Measurements from ENCODE around the gene C3. TPM values are rescaled to one million over a fixed set of nuclear protein-coding genes. Genes with fewer than 3 reads are reported as not detected.

The C3 gene
- total and polyA plus RNA-seq, 2 of the 13 experiments (the other 11 are each of a cell fraction or from before 2014, with no cell fraction given) = 1,455 to 6,272 TPM

- TF ChIP-seq CCDC6 (CRISPR knock-in tag; IDR thresholded peaks at IDR 0.05) (0 out of 2 replicates have a peak, but pooled peaks have one; percentile 17), ZFP62 (CRISPR knock-in tag; IDR thresholded peaks at IDR 0.05) (no peak), BCLAF1 (IDR thresholded peaks at IDR 0.05) (no peak), ATF7-NPFF (CRISPR knock-in tag; IDR thresholded peaks at IDR 0.05; ENCODE audit: low read depth) (peak; percentile 61), RBFOX2 (IDR thresholded peaks at IDR 0.05; ENCODE audit: low read depth, low read length) (peak; percentile 79), ARID4A (CRISPR knock-in tag; IDR thresholded peaks at IDR 0.05; ENCODE audit: borderline replicate concordance) (peak; percentile 50; the same call in 1 of the 2 replicates), SMYD3 (CRISPR knock-in tag; IDR thresholded peaks at IDR 0.05) (0 out of 2 replicates have a peak, but pooled peaks have one; percentile 66), SALL2 (CRISPR knock-in tag; IDR thresholded peaks at IDR 0.05) (peak; percentile 63; the same call in 1 of the 2 replicates), ZGPAT (CRISPR knock-in tag; IDR thresholded peaks at IDR 0.05) (peak; percentile 21; the same call in 1 of the 2 replicates)
- TF ChIP-seq, protein P1, sequence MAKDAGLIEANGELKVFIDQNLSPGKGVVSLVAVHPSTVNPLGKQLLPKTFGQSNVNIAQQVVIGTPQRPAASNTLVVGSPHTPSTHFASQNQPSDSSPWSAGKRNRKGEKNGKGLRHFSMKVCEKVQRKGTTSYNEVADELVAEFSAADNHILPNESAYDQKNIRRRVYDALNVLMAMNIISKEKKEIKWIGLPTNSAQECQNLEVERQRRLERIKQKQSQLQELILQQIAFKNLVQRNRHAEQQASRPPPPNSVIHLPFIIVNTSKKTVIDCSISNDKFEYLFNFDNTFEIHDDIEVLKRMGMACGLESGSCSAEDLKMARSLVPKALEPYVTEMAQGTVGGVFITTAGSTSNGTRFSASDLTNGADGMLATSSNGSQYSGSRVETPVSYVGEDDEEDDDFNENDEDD (CRISPR knock-in tag; IDR thresholded peaks at IDR 0.05; ENCODE audit: borderline replicate concordance) = peak; percentile 76; the same call in 1 of the 2 replicates
- TF ChIP-seq, protein P2, sequence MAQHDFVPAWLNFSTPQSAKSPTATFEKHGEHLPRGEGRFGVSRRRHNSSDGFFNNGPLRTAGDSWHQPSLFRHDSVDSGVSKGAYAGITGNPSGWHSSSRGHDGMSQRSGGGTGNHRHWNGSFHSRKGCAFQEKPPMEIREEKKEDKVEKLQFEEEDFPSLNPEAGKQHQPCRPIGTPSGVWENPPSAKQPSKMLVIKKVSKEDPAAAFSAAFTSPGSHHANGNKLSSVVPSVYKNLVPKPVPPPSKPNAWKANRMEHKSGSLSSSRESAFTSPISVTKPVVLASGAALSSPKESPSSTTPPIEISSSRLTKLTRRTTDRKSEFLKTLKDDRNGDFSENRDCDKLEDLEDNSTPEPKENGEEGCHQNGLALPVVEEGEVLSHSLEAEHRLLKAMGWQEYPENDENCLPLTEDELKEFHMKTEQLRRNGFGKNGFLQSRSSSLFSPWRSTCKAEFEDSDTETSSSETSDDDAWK (CRISPR knock-in tag; IDR thresholded peaks at IDR 0.05) = no peak
- TF ChIP-seq, protein P3, sequence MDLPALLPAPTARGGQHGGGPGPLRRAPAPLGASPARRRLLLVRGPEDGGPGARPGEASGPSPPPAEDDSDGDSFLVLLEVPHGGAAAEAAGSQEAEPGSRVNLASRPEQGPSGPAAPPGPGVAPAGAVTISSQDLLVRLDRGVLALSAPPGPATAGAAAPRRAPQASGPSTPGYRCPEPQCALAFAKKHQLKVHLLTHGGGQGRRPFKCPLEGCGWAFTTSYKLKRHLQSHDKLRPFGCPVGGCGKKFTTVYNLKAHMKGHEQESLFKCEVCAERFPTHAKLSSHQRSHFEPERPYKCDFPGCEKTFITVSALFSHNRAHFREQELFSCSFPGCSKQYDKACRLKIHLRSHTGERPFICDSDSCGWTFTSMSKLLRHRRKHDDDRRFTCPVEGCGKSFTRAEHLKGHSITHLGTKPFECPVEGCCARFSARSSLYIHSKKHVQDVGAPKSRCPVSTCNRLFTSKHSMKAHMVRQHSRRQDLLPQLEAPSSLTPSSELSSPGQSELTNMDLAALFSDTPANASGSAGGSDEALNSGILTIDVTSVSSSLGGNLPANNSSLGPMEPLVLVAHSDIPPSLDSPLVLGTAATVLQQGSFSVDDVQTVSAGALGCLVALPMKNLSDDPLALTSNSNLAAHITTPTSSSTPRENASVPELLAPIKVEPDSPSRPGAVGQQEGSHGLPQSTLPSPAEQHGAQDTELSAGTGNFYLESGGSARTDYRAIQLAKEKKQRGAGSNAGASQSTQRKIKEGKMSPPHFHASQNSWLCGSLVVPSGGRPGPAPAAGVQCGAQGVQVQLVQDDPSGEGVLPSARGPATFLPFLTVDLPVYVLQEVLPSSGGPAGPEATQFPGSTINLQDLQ (CRISPR knock-in tag; IDR thresholded peaks at IDR 0.05) = no peak
Observed at GRCh38 chr19:6752256-6753177, 32.1 kb upstream of the C3 start (continued).
